GM12878 (cell line): Measurements from ENCODE around the gene PGAP3. TPM values are rescaled to one million over a fixed set of nuclear protein-coding genes. Genes with fewer than 3 reads are reported as not detected.

Experiments
- ATAC-seq: fragments of 200-7000 bp; cut with Tn5 transposase; 3 replicates; pipeline ENCODE4 v1.9.1; 2020; ENCODE audit warnings: mild to moderate bottlenecking, moderate library complexity
- BruUV-seq: library from RNA; stranded (reverse); fragments of 400-500 nt; replicated peaks from 2 replicates; lab custom pipeline; 2021; lab: Mats Ljungman, UMichigan
- CTCF ChIA-PET: fragments of 300-600 bp; sonication (Branson Sonifier 250); formaldehyde crosslinking; extraction: SDS; loops from one replicate; lab custom pipeline; 2021; ENCODE audit warnings: inconsistent platforms; lab: Yijun Ruan, JAX
- POLR2A ChIA-PET: fragments of 350-600 bp; formaldehyde crosslinking; extraction: SDS; loops from one replicate; lab custom pipeline; 2021; ENCODE audit warnings: inconsistent platforms; lab: Charles Lee
- RAD21 ChIA-PET: fragments of 300-600 bp; sonication (Branson Sonifier 250); formaldehyde crosslinking; loops from one replicate; lab custom pipeline; 2023; ENCODE audit warnings: antibody characterized with exemption; ENCODE audit not compliant: unreplicated experiment; lab: Charles Lee
- SMC1A ChIA-PET: fragments of 300-600 bp; sonication (Branson Sonifier 250); formaldehyde crosslinking; loops from one replicate; lab custom pipeline; 2023; ENCODE audit not compliant: unreplicated experiment, uncharacterized antibody; lab: Charles Lee
- DNase-seq: peaks from one replicate; pipeline ENCODE4 v3.0.0-alpha.2; 2011; ENCODE audit warnings: low read depth, low spot score
- FAIRE-seq: peaks from 3 replicates; lab custom pipeline; 2011; peaks lifted over from hg19 to GRCh38; lab: Jason Lieb, UNC
- H2AFZ ChIP-seq: 2 replicates; pipeline ENCODE4 v1.6.0; 2011; ENCODE audit warnings: low read depth, low read length, control low read depth; ENCODE audit not compliant: control insufficient read depth
- H3K27ac ChIP-seq: 2 replicates; pipeline ENCODE4 v1.5.1; 2011; ENCODE audit warnings: control low read depth; ENCODE audit not compliant: control insufficient read depth, insufficient read depth
- H3K27me3 ChIP-seq, 2 experiments: replicated peaks in 1 of 2; 2 replicates each; pipeline versions ENCODE4 v1.6.0 to v1.6.1; 2011; ENCODE audit warnings: low read length in 1 of 2; ENCODE audit not compliant: control insufficient read depth in 2 of 2, insufficient read depth in 2 of 2
- H3K36me3 ChIP-seq, 2 experiments: 2 replicates each; pipeline ENCODE4 v1.5.1; 2011; ENCODE audit warnings: low read length in 1 of 2; ENCODE audit not compliant: control insufficient read depth in 2 of 2, insufficient read depth in 2 of 2
- H3K4me1 ChIP-seq: 2 replicates; pipeline ENCODE4 v1.6.1; 2011; ENCODE audit warnings: mild to moderate bottlenecking, low read length, moderate library complexity, mixed read lengths; ENCODE audit not compliant: control insufficient read depth, insufficient read depth
- H3K4me2 ChIP-seq: 2 replicates; pipeline ENCODE4 v1.6.0; 2011; ENCODE audit warnings: control low read depth; ENCODE audit not compliant: control insufficient read depth, insufficient read depth
- H3K4me3 ChIP-seq: fragments of 200-600 bp; sonication (generic); 2 replicates; pipeline ENCODE4 v1.5.1; 2016
- H3K79me2 ChIP-seq: 2 replicates; pipeline ENCODE4 v1.6.0; 2011; ENCODE audit warnings: low read length; ENCODE audit not compliant: control insufficient read depth, insufficient read depth
- H3K9ac ChIP-seq: 2 replicates; pipeline ENCODE4 v1.8.0; 2011; ENCODE audit warnings: low read length, control low read depth, mixed read lengths; ENCODE audit not compliant: control insufficient read depth, insufficient read depth
- H3K9me3 ChIP-seq: replicated peaks from 3 replicates; pipeline ENCODE4 v1.5.1; 2011; ENCODE audit warnings: mild to moderate bottlenecking, low read length; ENCODE audit not compliant: control insufficient read depth, insufficient read depth
- H4K20me1 ChIP-seq: 2 replicates; pipeline ENCODE4 v1.6.0; 2011; ENCODE audit not compliant: control insufficient read depth, insufficient read depth
- ATF7 ChIP-seq: fragments of 450-650 bp; IDR thresholded peaks from 2 replicates; pipeline ENCODE4 v1.6.1; 2016; ENCODE audit warnings: low read depth, mild to moderate bottlenecking
- BMI1 ChIP-seq: fragments of 450-650 bp; IDR thresholded peaks from 2 replicates; pipeline ENCODE4 v1.6.1; 2016; ENCODE audit warnings: mild to moderate bottlenecking, moderate library complexity, borderline replicate concordance
- CEBPB ChIP-seq, 2 experiments: fragments of 150-350 bp in 1 of 2; IDR thresholded peaks; 2 replicates each; pipeline ENCODE4 v1.6.1; 2012 to 2014; ENCODE audit warnings: low read depth in 2 of 2, low read length in 2 of 2, borderline replicate concordance in 1 of 2, inconsistent platforms in 1 of 2
- CEBPZ ChIP-seq: fragments of 150-350 bp; IDR thresholded peaks from 2 replicates; pipeline ENCODE4 v1.6.1; 2016; ENCODE audit warnings: low read depth, low read length
- HCFC1 ChIP-seq: fragments of 150-350 bp; IDR thresholded peaks from 2 replicates; pipeline ENCODE4 v1.6.1; 2014; ENCODE audit warnings: low read length
- IKZF2 ChIP-seq, 2 experiments: fragments of 450-650 bp; IDR thresholded peaks; 2 replicates each; pipeline ENCODE4 v1.6.1; 2017; ENCODE audit warnings: mild to moderate bottlenecking in 2 of 2, moderate library complexity in 2 of 2
- MEF2B ChIP-seq: fragments of 450-650 bp; IDR thresholded peaks from 2 replicates; pipeline ENCODE4 v1.6.1; 2018; ENCODE audit warnings: mild to moderate bottlenecking, moderate library complexity; ENCODE audit not compliant: partially characterized antibody, poor library complexity, severe bottlenecking
- NR2F1 ChIP-seq: fragments of 450-650 bp; conservative IDR thresholded peaks from 2 replicates; pipeline ENCODE4 v1.6.1; 2017; ENCODE audit warnings: mild to moderate bottlenecking
- POLR2A ChIP-seq: IDR thresholded peaks from 2 replicates; pipeline ENCODE4 v1.6.1; 2011; ENCODE audit warnings: low read depth, mild to moderate bottlenecking, low read length
- RAD21 ChIP-seq: IDR thresholded peaks from 2 replicates; pipeline ENCODE4 v1.6.1; 2011; ENCODE audit warnings: mild to moderate bottlenecking, low read depth, low read length, moderate library complexity; ENCODE audit not compliant: insufficient read depth
- RELB ChIP-seq: fragments of 450-650 bp; IDR thresholded peaks from 2 replicates; pipeline ENCODE4 v1.6.1; 2017; ENCODE audit warnings: low read depth, mild to moderate bottlenecking, moderate library complexity
- SIX5 ChIP-seq: IDR thresholded peaks from 2 replicates; pipeline ENCODE4 v1.6.1; 2011; ENCODE audit warnings: mild to moderate bottlenecking, low read depth, low read length, moderate library complexity; ENCODE audit not compliant: severe bottlenecking
- SMARCA5 ChIP-seq: fragments of 450-650 bp; IDR thresholded peaks from 2 replicates; pipeline ENCODE4 v1.6.1; 2017; ENCODE audit warnings: mild to moderate bottlenecking
- SP1 ChIP-seq: IDR thresholded peaks from one replicate; pipeline ENCODE4 v1.6.1; 2011; ENCODE audit warnings: low read depth, low read length
- SPI1 ChIP-seq: IDR thresholded peaks from 2 replicates; pipeline ENCODE4 v1.6.1; 2011; ENCODE audit warnings: low read depth, mild to moderate bottlenecking, low read length, moderate library complexity, borderline replicate concordance; ENCODE audit not compliant: insufficient read depth
- SUZ12 ChIP-seq: fragments of 200-600 bp; sonication (generic); IDR thresholded peaks from one replicate; pipeline ENCODE4 v1.6.1; 2018; ENCODE audit warnings: antibody characterized with exemption, mild to moderate bottlenecking; ENCODE audit not compliant: unreplicated experiment
- TARDBP ChIP-seq: IDR thresholded peaks from 2 replicates; pipeline ENCODE4 v1.6.1; 2016; ENCODE audit warnings: borderline replicate concordance
- TBL1XR1 ChIP-seq: IDR thresholded peaks from 2 replicates; pipeline ENCODE4 v1.6.1; 2012; ENCODE audit warnings: low read depth, low read length, improper control_type of control experiment
- TCF12 ChIP-seq: IDR thresholded peaks from 2 replicates; pipeline ENCODE4 v1.6.1; 2011; ENCODE audit warnings: low read depth, mild to moderate bottlenecking, low read length
- ZNF217 ChIP-seq: fragments of 450-650 bp; IDR thresholded peaks from 2 replicates; pipeline ENCODE4 v1.6.1; 2017; ENCODE audit warnings: antibody characterized with exemption, mild to moderate bottlenecking
- ZNF24 ChIP-seq: fragments of 450-650 bp; IDR thresholded peaks from 2 replicates; pipeline ENCODE4 v1.6.1; 2017; ENCODE audit warnings: antibody characterized with exemption, mild to moderate bottlenecking
- WGBS: methylation state at CpG from one replicate; pipeline ENCODE4 v1.1.6; 2016; ENCODE audit warnings: low lambda C conversion rate; ENCODE audit not compliant: insufficient replicate concordance, insufficient coverage; ENCODE audit errors: missing lambda C conversion rate; 5-methylcytosine and 5-hydroxymethylcytosine counted together
- in situ Hi-C: fragments of 300-500 bp; cut with MboI; formaldehyde crosslinking; loops from 9 replicates; pipeline ENCODE4 v1.14.3; 2018; ENCODE audit warnings: mixed read lengths
- intact Hi-C: fragments of 100-400 bp; cut with micrococcal nuclease; formaldehyde crosslinking; loops from one replicate; pipeline ENCODE4 v1.14.2; 2022; ENCODE audit not compliant: unreplicated experiment
- polyA plus RNA-seq, 11 experiments: library from polyadenylated mRNA; depleted of rRNA in 4 of 11; unstranded in 6 of 11; stranded (reverse) in 5 of 11; fragments of >200 nt; fragmentation: Nextera tagmentation in 4 of 11; fragmentation: Illumina TruSeq in 1 of 11; extraction: Ambion mirVana in 4 of 11; extraction: Trizol in 1 of 11; gene quantifications; 1 replicate in 1 of 11; 2 replicates in 10 of 11; pipeline versions ENCODE4 v1.2.1 to v1.2.3, GENCODE V29; 2011 to 2016; ENCODE audit warnings: inconsistent platforms in 2 of 11, missing spikeins in 2 of 11, low read depth in 1 of 11
- total RNA-seq, 4 experiments: library from RNA; depleted of rRNA in 3 of 4; stranded (reverse); fragments of >200 nt in 3 of 4; fragmentation: Illumina TruSeq in 1 of 4; extraction: Trizol in 1 of 4; gene quantifications; 2 replicates each; pipeline versions ENCODE4 v1.2.1 to v1.2.3, GENCODE V29; 2013 to 2021

Gene PGAP3
- total and polyA plus RNA-seq, 10 of the 15 experiments (the other 5 are each of a cell fraction or from before 2014, with no cell fraction given): 0.21 to 10.0 (median 5.3) TPM

GRCh38 chr17:39674702-39675389, 13.0 kb downstream of the PGAP3 start:
- no TSS peak for BruUV-seq
- no peaks in the 10 kb centered on the region for H4K20me1 ChIP-seq
- no peak overlapping the region for H3K27ac ChIP-seq
- no peak overlapping the region for H3K4me3 ChIP-seq
- no peak for DNase-seq
- no peak overlapping the region for H3K4me2 ChIP-seq
- 17% methylated on average over 11 of the region's 11 CpGs for WGBS
- ChIA-PET CTCF (interaction anchor here (0.8 to 9.1 kb wide), 8 partner anchors 13 to 56 kb away, joined by 3 to 114 read pairs (median 6); partner anchors contain the start of genes MIEN1 and PGAP3), SMC1A (interaction anchor here (0.8 to 2.0 kb wide), 6 partner anchors 13 to 55 kb away, joined by 3 to 11 read pairs (median 4); partner anchors contain the start of genes MIEN1 and PGAP3), RAD21 (interaction anchor here (0.8 to 3.1 kb wide), 9 partner anchors 13 to 190 kb away, joined by 3 to 9 read pairs (median 5); partner anchors contain the start of genes MIEN1 and PGAP3), POLR2A (interaction anchor here (0.5 to 2.6 kb wide), 6 partner anchors 13 to 299 kb away, joined by 3 to 9 read pairs (median 4); partner anchors contain the start of genes IKZF3, MIEN1 and PGAP3)
- no peaks in the 10 kb centered on the region; a peak in 1 of 4 replicates for H3K27me3 ChIP-seq
- intact Hi-C loops: no loop called here
- peaks cover 33% of the 10 kb centered on the region for H3K4me1 ChIP-seq
- H3K9ac ChIP-seq: no peak overlapping the region
- H3K79me2 ChIP-seq: no peaks in the 10 kb centered on the region
- H2AFZ ChIP-seq: no peak overlapping the region
- FAIRE-seq: no peak
- H3K36me3 ChIP-seq: no peaks in the 10 kb centered on the region
- ATAC-seq: peak; percentile 52
- in situ Hi-C loops: no loop called here
- H3K9me3 ChIP-seq: no peaks in the 10 kb centered on the region
- TF ChIP-seq SMARCA5: no peak; the same call in 1 of the 2 replicates
- no peak for TF ChIP-seq SIX5
- TF ChIP-seq TARDBP: no peak
- 0 out of 2 replicates have a peak, but pooled peaks have one; percentile 38 for TF ChIP-seq TCF12
- TF ChIP-seq ZNF24: no peak
- peak; percentile 91 for TF ChIP-seq MEF2B
- no peak for TF ChIP-seq SPI1
- no peak for TF ChIP-seq RELB
- TF ChIP-seq CEBPZ: no peak
- TF ChIP-seq IKZF2 (IDR thresholded peaks at IDR 0.05): peak; percentile 21 to 38; a peak in 2 of 4 replicates
- peak; percentile 34; the same call in 1 of the 2 replicates for TF ChIP-seq BMI1
- TF ChIP-seq ZNF217: no peak
- TF ChIP-seq NR2F1: peak; percentile 37; the same call in 1 of the 2 replicates
- TF ChIP-seq RAD21: no peak
- no peak for TF ChIP-seq HCFC1
- TF ChIP-seq TBL1XR1: no peak
- no peak for TF ChIP-seq SUZ12
- no peak for TF ChIP-seq SP1
- no peak for TF ChIP-seq POLR2A
- peak; percentile 46; the same call in 1 of the 2 replicates for TF ChIP-seq ATF7
- no peak for TF ChIP-seq CEBPB (IDR thresholded peaks at IDR 0.05; ENCODE audit: borderline replicate concordance in 1 of 2, low read depth in 2 of 2, low read length in 2 of 2)
